ENCODE data around the gene LGALS12. TPM values are rescaled to one million over a fixed set of nuclear protein-coding genes. Genes with fewer than 3 reads are reported as not detected.
A peak's percentile ranks its signal among the peaks of the same experiment; 100 is the strongest.

LGALS12 gene
- total RNA-seq, 4 donors from 2014 or later: 0.76 to 6.3 (median 2.3) TPM; not detected in 1

DNA sequence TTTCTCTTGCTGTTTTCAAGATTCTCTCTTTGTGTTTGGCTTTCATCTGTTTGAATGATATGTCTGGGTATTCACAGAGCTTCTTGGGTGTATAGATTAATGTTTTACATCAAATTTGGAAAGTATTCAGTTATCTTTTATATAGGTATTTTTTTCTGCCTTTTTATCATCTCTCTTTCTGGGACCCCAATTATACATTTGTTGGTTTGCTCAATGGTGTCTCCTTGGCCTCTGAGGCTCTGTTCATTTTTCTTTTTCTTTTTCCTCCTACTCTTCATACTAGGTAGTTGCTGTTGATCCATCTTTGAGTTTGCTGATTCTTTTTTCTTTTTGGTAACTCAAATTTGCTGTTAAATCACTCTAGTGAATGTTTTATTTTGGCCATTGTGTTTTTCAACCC, 29.3 kb upstream of the LGALS12 start:
- Histone ChIP-seq H3K4me1 (no peaks in the 10 kb centered on the region), H3K27me3 (no peaks in the 10 kb centered on the region), H3K9me3 (no peaks in the 10 kb centered on the region), H3K36me3 (no peaks in the 10 kb centered on the region), H3K4me3 (no peak overlapping the region), H3K27ac (no peak overlapping the region)
- TF ChIP-seq POLR2AphosphoS5 (IDR thresholded peaks at IDR 0.05) (no peak), EP300 (IDR thresholded peaks at IDR 0.05) (no peak), POLR2A (IDR thresholded peaks at IDR 0.05) (no peak)
- TF ChIP-seq, protein P1, sequence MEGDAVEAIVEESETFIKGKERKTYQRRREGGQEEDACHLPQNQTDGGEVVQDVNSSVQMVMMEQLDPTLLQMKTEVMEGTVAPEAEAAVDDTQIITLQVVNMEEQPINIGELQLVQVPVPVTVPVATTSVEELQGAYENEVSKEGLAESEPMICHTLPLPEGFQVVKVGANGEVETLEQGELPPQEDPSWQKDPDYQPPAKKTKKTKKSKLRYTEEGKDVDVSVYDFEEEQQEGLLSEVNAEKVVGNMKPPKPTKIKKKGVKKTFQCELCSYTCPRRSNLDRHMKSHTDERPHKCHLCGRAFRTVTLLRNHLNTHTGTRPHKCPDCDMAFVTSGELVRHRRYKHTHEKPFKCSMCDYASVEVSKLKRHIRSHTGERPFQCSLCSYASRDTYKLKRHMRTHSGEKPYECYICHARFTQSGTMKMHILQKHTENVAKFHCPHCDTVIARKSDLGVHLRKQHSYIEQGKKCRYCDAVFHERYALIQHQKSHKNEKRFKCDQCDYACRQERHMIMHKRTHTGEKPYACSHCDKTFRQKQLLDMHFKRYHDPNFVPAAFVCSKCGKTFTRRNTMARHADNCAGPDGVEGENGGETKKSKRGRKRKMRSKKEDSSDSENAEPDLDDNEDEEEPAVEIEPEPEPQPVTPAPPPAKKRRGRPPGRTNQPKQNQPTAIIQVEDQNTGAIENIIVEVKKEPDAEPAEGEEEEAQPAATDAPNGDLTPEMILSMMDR (IDR thresholded peaks at IDR 0.05): no peak
- DNase-seq (ENCODE audit: low spot score in 2 of 2): no peak

- DNase-seq (ENCODE audit: low spot score in 2 of 2): no peak
- Histone ChIP-seq H3K27me3 (no peaks in the 10 kb centered on the region), H3K4me1 (no peaks in the 10 kb centered on the region), H3K27ac (no peak overlapping the region), H3K36me3 (no peaks in the 10 kb centered on the region), H3K4me3 (no peak overlapping the region), H3K9me3 (no peaks in the 10 kb centered on the region)
- TF ChIP-seq, protein P1 (IDR thresholded peaks at IDR 0.05): peak; percentile 83 to 84
- TF ChIP-seq POLR2AphosphoS5 (IDR thresholded peaks at IDR 0.05): no peak
- 12% methylated on average over 5 of the region's 5 CpGs for WGBS
Observed at GRCh38 chr11:63478896-63479295, 27.0 kb upstream of the LGALS12 start.

DNA sequence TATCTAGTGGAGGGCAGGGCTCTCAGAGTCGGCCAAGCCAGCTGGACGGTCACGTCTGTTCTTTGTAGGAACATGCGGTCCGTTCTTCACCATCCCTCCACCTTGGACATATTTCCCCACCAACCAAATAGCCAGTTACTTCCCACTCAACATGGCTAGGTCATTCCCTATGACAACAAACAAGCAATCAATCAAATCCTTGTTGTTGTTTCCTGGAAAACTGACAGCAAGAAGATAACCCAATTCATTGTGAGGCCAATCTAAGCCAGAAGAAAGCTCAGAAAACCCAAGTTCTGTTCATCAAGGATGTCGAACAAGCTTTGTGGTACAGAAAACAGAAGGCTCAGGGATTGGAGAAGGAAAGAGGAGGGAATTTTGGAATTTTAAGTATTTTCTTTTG, 25.8 kb upstream of the LGALS12 start:
- no peak overlapping the region for H3K27ac ChIP-seq
- H3K4me1 ChIP-seq: no peaks in the 10 kb centered on the region
- DNase-seq (ENCODE audit: low spot score in 2 of 2): no peak
- no peaks in the 10 kb centered on the region for H3K27me3 ChIP-seq
- TF ChIP-seq EP300 (IDR thresholded peaks at IDR 0.05) (no peak), POLR2A (IDR thresholded peaks at IDR 0.05) (no peak)
- TF ChIP-seq, protein P1 (IDR thresholded peaks at IDR 0.05): no peak
- no peaks in the 10 kb centered on the region for H3K36me3 ChIP-seq
- no peaks in the 10 kb centered on the region for H3K9me3 ChIP-seq
- no peak overlapping the region for H3K4me3 ChIP-seq
- WGBS: 86% methylated on average over 6 of the region's 6 CpGs

DNA sequence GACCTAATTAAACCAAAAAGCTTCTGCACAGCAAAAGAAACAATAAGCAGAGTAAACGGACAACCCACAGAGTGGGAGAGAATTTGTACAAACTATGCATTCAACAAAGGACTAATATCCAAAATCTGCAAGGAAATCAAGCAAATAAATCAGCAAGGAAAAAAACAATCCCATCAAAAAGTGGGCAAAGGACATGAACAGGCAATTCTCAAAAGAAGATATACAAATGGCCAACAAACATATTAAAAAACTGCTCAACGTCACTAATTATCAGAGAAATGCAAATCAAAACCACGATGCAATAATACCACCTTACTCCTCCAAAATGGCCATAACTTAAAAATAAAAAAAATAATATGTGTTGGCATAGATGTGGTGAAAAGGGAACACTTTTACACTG, 20.1 kb upstream of the LGALS12 start:
- no peak overlapping the region for H3K27ac ChIP-seq
- WGBS: 85% methylated on average over 3 of the region's 3 CpGs
- H3K9me3 ChIP-seq: peaks cover 4% of the 10 kb centered on the region
- DNase-seq (ENCODE audit: low spot score in 2 of 2): no peak
- peaks cover 17% of the 10 kb centered on the region for H3K4me1 ChIP-seq
- H3K4me3 ChIP-seq: no peak overlapping the region
- TF ChIP-seq EP300 (IDR thresholded peaks at IDR 0.05) (no peak), POLR2A (IDR thresholded peaks at IDR 0.05) (no peak), POLR2AphosphoS5 (IDR thresholded peaks at IDR 0.05) (no peak)
- TF ChIP-seq, protein P1 (IDR thresholded peaks at IDR 0.05): no peak
- H3K36me3 ChIP-seq: no peaks in the 10 kb centered on the region
- H3K27me3 ChIP-seq: no peaks in the 10 kb centered on the region

GRCh38 chr11:63488789-63489188, 17.1 kb upstream of the LGALS12 start:
- Histone ChIP-seq H3K27ac (no peak overlapping the region), H3K27me3 (no peaks in the 10 kb centered on the region), H3K9me3 (peaks cover 4% of the 10 kb centered on the region), H3K4me3 (no peak overlapping the region), H3K4me1 (peaks cover 31% of the 10 kb centered on the region), H3K36me3 (no peaks in the 10 kb centered on the region)
- 59% methylated on average over 1 of the region's 1 CpG for WGBS
- TF ChIP-seq POLR2A (IDR thresholded peaks at IDR 0.05) (no peak), EP300 (IDR thresholded peaks at IDR 0.05) (no peak)
- TF ChIP-seq, protein P1 (IDR thresholded peaks at IDR 0.05): no peak
- no peak for DNase-seq (ENCODE audit: low spot score in 2 of 2)

All from suprapubic skin (tissue), 4 donors.